Neural cell (in vitro differentiated cells): Measurements from ENCODE around the gene TTC13.

Source experiments
- CTCF ChIP-seq: fragments of 450-650 bp; IDR thresholded peaks from 2 replicates; pipeline ENCODE4 v1.5.1; 2014; ENCODE audit warnings: antibody characterized with exemption, mild to moderate bottlenecking, moderate library complexity; ENCODE audit not compliant: poor library complexity, severe bottlenecking
- EZH2 ChIP-seq: fragments of 200-600, 300-800 bp; shearing (Covaris generic), sonication (generic); IDR thresholded peaks from 2 replicates; pipeline ENCODE4 v1.6.1; 2014; ENCODE audit warnings: antibody characterized with exemption, low read length, borderline replicate concordance, mild to moderate bottlenecking; ENCODE audit not compliant: insufficient read depth, poor library complexity, severe bottlenecking
- POLR2AphosphoS5 ChIP-seq: IDR thresholded peaks from 2 replicates; pipeline ENCODE4 v1.6.1; 2012
- RAD21 ChIP-seq: fragments of 450-650 bp; conservative IDR thresholded peaks from 2 replicates; pipeline ENCODE4 v1.6.1; 2014; ENCODE audit warnings: antibody characterized with exemption, mild to moderate bottlenecking, moderate library complexity
- SMC3 ChIP-seq: fragments of 450-650 bp; conservative IDR thresholded peaks from 2 replicates; pipeline ENCODE4 v1.6.1; 2014; ENCODE audit warnings: antibody characterized with exemption, mild to moderate bottlenecking, moderate library complexity; ENCODE audit not compliant: poor library complexity

GRCh38 chr1:230925608-230926007, 53.1 kb downstream of the TTC13 start:
- TF ChIP-seq CTCF (no peak), EZH2 (no peak), POLR2AphosphoS5 (no peak), RAD21 (no peak), SMC3 (no peak)
